ENCODE results near the gene TMEM38B. TPM values are rescaled to one million over a fixed set of nuclear protein-coding genes. Genes with fewer than 3 reads are reported as not detected.

The TMEM38B gene
- total and polyA plus RNA-seq, 2 donors (not counting 3 experiments of a cell fraction or from before 2014, with no cell fraction given): 4.2 to 7.7 TPM

GRCh38 chr9:105822814-105823213, 128.5 kb downstream of the TMEM38B start:
- Histone ChIP-seq H3K9ac (replicated peaks; ENCODE audit: extremely low read depth, insufficient read depth, low read length) (no peak overlapping the region), H3K27me3 (ENCODE audit: control insufficient read depth in 2 of 2, insufficient read depth in 2 of 2, low read length in 2 of 2) (no peaks in the 10 kb centered on the region), H4K20me1 (replicated peaks; ENCODE audit: control insufficient read depth, extremely low read depth, insufficient read depth, low read length) (no peaks in the 10 kb centered on the region), H3K9me3 (replicated peaks; ENCODE audit: control insufficient read depth, insufficient read depth, low read length) (no peaks in the 10 kb centered on the region), H3K27ac (ENCODE audit: insufficient read depth, low read depth, low read length) (no peak overlapping the region), H3K4me1 (ENCODE audit: control insufficient read depth, extremely low read depth, insufficient read depth, low read length) (no peaks in the 10 kb centered on the region), H3K36me3 (ENCODE audit: control insufficient read depth in 2 of 2, extremely low read depth in 1 of 2, insufficient read depth in 2 of 2, low read length in 2 of 2) (no peaks in the 10 kb centered on the region), H2AFZ (ENCODE audit: low read depth, low read length) (no peak overlapping the region), H3K4me2 (ENCODE audit: insufficient read depth, low read length) (no peak overlapping the region), H3K79me2 (ENCODE audit: control insufficient read depth, insufficient read depth, low read length) (no peaks in the 10 kb centered on the region), H3K9me1 (replicated peaks; ENCODE audit: control insufficient read depth, extremely low read depth, insufficient read depth, low read length) (no peaks in the 10 kb centered on the region), H3K4me3 (replicated peaks in 1 of 3; ENCODE audit: insufficient read depth in 1 of 3, low read depth in 1 of 3, low read length in 3 of 3) (no peak overlapping the region)
- TF ChIP-seq MAX (IDR thresholded peaks at IDR 0.05; ENCODE audit: insufficient read depth, insufficient read length) (no peak), GATA2 (IDR thresholded peaks at IDR 0.05; ENCODE audit: insufficient read depth, insufficient read length, low read depth, low read length) (no peak), POLR2A (IDR thresholded peaks at IDR 0.05; ENCODE audit: low read depth, low read length) (no peak), FOS (IDR thresholded peaks at IDR 0.05; ENCODE audit: borderline replicate concordance, insufficient read depth, low read length) (no peak), MYC (IDR thresholded peaks at IDR 0.05; ENCODE audit: low read depth, low read length) (no peak), POLR2AphosphoS5 (IDR thresholded peaks at IDR 0.05; ENCODE audit: insufficient read depth, low read depth, low read length) (no peak), JUN (IDR thresholded peaks at IDR 0.05; ENCODE audit: borderline replicate concordance, insufficient read depth, insufficient read length, low read depth) (no peak), EZH2 (IDR thresholded peaks at IDR 0.05; ENCODE audit: borderline replicate concordance, low read depth, low read length, severe bottlenecking) (no peak), CTCF (IDR thresholded peaks at IDR 0.05; ENCODE audit: extremely low read depth in 1 of 2, insufficient read depth in 1 of 2, low read depth in 1 of 2, low read length in 2 of 2) (no peak)
- dilution Hi-C loops (cut with MboI; ENCODE audit: extremely low pct_ligation_motif_present, low sequenced_read_pairs) (no loop called here), intact Hi-C loops (cut with micrococcal nuclease) (no loop called here)
- POLR2A ChIA-PET: no interaction called here
- no peak for DNase-seq (ENCODE audit: low read depth, low spot score)
- BruUV-seq (replicated peaks): no TSS peak
- CTCF ChIA-PET: no interaction called here
- no peak for FAIRE-seq

Other genes with a start within 250 kb of the TMEM38B start
- gene FSD1L, start 246.5 kb upstream of the TMEM38B start, total RNA-seq: 7.5 and 8.5 TPM in 2 replicates
- gene FSD1L, start 246.5 kb upstream of the TMEM38B start, polyA plus RNA-seq: 0.53 and 0.69 TPM in 2 replicates
- gene FKTN, start 136.4 kb upstream of the TMEM38B start, total RNA-seq: 13.2 and 14.4 TPM in 2 replicates
- 2.8 and 3.1 TPM in 2 replicates for gene FKTN, start 136.4 kb upstream of the TMEM38B start, polyA plus RNA-seq
- gene TAL2, start 32.1 kb upstream of the TMEM38B start, total RNA-seq: not detected in 2 replicates
- 0.30 TPM in 1 of 2 replicates, not detected in the other for gene TAL2, start 32.1 kb upstream of the TMEM38B start, polyA plus RNA-seq